D341Med (cell line): Measurements from ENCODE around the gene RAB8B.
"Not testable (repeated sequence)": the region's sequence is repeated elsewhere in the genome, so short reads cannot be mapped to it uniquely, and the experiment has no call there.

Experiments used
- DNase-seq: peaks from one replicate; pipeline ENCODE4 v3.0.0; 2012; ENCODE audit warnings: low spot score

RAB8B gene

DNA sequence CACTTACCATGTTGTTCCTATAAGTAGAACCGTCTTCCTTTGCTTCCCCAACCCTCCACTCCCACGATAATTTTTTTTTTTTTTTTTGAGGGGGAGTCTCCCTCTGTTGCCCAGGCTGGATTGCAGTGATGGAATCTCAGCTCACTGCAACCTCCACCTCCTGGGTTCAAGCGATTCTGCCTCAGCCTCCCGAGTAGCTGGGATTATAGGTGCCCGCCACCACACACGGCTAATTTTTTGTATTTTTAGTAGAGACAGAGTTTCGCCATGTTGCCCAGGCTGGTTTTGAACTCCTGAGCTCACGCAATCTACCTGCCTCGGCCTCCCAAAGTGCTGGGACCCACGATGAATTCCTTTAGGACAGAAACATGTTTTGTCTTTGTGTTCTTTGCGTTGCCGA, 19.4 kb downstream of the RAB8B start:
- not testable (repeated sequence) for DNase-seq

DNA sequence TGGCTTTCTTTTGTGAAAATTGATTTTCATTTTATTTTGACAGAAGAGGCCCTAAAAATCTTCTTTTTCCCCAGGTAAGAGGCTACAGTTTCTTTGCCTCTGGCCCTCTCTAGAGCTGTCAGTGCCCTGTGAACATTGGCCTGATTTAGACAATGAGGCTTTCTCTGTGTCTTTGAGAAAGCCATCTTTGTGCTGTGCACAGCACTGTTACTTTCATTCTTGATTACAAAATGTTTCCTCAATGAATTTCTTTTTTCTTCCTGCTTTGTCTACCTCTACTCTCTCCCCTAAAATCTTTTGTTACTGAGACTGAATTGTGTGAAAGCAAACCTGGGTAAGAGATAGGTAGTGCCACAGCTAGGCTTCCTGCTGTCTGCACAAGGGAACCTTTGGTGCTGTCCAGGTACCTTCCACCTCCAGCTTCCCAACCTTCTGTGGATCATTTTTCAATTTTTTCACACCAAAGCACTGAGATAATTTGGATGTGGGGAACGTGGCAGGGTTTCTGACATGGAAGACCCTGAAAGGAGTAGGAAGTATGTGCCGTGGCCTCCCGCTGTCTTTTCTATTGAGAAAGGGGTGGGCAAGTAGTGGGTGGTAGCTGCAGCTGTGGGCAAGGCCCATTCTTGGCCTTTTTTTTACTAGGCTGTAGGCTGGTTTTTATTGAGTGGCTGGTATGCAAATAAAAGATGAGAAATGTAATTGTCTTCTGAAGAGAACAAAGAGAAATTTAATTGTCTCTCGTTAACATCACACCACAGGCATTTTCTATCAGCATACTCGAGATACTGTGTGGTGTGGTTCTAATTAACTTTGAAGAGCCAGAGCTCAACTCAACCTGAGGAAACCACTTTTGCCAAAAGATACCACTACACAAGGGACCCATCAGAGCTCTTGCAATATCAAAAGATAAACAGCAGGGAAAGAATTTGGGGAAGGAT, 21.0 kb downstream of the RAB8B start:
- DNase-seq: no peak

DNA sequence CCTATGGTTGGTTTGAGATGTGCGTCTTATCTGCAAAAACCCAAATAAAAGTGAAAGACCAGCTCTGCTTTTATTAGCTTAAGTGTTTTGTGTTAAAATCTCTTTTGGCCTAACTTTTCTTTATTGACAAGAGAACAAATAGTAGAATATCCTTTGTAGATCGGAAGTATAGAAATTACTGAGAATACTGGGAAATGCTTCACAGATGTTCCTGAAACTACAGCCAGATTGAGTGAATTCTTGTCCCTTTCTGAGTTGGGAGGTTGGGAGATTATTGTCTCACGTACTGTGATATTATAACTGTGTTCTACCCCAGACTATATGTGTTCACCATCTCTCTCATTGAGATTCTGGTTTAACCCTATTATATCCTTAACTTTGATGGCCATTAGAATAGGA, 21.7 kb downstream of the RAB8B start:
- no peak for DNase-seq

DNA sequence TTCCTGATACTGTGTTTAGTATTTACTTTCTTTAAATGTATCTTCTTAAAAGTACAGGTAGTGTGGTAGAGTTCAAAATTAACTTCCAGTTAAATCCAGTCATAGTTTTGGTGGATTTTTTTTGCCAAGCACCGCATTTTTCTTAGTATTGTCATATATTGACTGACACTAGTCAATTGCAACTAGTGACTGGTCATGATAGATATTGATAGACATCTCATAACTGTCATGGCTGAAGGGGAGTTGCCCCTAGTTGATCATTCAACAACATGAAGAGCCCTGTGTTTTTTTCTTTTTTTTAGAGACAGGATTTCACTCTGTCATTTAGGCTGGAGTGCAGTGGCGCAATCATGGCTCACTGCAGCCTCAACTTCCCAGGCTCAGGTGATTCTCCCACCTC, 22.1 kb downstream of the RAB8B start:
- DNase-seq: no peak

DNA sequence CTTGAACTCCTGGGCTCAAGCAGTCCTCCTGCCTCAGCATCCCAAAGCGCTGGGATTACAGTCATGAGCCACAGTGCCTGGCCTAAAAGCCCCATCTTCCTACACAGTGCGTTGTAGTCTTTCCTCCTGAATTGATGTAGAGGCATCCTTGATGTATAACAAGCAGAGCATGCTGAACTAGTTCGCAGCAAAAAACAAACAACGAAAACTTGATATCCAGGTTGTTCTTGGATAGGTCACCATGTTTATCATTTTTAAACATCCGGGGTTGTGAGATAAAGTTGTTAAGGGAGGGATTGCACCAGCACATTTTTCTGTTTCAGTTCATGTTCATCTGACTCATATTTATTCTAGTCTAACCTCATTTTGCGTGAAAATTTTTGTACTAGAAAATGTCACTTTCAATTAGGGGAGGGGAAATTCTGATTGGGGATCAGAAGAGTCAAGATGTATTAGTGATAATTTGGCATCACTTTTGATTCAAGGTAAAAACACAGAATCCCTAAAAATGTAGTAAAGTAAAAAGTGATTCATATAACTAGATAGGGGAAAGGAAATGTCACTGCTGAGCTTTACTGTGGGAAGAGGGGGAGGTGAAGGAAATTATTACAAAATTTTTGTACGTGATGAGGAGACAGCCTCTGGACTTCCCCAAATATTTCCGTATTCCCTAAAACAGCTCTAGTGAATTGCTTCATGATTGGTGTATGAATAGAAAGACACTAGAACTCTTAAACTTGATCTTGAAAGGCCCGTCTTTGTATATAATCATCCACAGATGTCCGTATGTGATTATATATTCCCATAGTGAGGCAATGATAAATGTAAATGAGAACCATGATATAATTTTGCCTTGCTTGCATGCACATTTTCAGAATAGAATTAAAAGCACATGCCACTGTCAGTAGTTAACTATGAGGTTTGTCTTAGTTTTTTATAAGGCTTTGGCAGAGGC, 22.9 kb downstream of the RAB8B start:
- no peak for DNase-seq

DNA sequence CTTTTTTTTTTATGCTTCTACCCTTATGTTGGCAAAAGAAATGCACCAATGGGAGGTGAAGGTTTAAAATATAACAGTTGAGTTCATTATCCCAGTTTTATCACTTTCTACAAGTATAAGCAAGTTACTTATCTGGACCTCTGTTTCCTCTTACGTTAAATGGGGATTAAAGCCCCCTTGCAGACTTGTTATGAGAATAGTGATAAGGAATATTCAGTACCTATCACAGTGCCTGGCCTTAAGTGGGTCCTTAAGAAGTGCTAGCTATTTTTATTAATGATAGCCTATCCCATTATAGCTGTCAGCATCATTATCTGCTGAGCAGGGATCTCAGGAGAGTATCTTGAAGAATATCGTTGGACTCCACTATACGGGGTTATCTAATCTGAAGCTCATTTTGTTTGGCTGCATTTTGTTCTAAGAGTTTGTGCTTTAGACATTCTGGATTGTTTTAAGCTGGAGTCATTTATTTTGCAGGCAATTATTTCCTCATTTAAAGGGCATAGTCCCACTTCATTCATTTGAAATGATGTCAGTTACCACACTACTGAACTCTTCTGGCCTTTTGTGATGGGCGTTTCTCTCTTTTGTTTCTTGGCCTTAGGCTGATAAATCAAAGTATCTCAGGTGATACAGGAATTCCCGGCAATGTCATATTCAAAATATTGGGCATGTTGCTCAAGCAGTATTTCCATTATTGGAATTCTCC, 28.8 kb downstream of the RAB8B start:
- DNase-seq: no peak

DNA sequence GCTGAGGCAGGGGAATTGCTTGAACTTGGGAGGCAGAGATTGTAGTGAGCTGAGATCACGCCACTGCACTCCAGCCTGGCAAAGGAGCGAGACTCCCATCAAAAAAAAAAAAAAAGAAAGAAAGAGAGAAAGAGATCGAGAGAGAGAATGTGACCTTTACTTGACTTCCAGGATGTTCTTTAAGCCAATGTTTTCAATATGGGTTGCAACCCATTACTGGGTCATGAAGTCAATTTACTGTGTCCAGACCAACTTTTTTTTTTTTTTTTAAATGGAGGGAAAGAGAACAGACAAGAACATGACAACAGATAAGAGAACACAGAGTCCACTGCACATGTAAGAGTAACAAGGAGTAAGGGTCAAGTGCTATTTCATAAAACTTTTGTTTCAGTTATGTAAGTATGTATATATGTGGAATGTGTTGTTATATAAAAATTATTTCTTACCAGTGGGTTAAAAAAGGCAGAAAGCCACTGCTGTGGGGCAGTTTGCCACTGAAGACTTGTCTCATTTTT, 29.8 kb downstream of the RAB8B start:
- DNase-seq: no peak

DNA sequence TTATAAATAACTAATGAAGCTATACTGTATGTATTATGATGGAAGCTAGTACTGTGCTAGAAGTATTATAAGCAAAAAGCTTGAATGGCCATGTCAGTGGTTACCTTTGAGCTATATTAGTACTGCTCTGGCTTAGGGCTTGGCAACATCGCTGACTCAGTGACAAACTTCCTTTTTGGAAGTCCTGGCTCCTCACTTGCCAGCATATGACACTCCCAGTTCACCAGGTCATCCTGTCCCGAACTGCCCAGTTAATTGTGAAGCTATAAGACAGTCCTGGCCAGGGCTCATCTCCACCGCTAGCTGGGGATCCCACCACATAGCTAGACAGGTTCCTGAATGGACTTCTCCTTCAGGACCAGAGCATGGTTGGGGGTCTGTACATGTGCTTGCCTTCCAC, 31.9 kb downstream of the RAB8B start:
- no peak for DNase-seq

DNA sequence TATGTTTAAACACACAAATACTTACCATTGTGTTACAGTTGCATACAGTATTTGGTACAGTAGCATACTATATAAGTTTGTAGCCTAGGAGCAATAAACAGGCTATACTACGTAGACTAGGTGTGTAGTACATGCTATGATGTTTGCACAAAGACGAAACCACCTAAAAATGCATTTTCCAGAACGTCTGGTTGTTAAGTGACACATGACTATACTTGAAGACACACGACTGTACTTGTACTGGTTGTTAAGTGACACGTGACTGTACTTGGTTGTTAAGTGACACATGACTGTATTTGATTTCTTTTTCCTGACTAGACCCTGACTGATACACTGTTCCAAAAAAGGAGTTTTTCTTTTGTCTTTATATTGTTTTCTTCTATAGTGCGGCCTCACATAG, 34.1 kb downstream of the RAB8B start:
- DNase-seq: no peak

DNA sequence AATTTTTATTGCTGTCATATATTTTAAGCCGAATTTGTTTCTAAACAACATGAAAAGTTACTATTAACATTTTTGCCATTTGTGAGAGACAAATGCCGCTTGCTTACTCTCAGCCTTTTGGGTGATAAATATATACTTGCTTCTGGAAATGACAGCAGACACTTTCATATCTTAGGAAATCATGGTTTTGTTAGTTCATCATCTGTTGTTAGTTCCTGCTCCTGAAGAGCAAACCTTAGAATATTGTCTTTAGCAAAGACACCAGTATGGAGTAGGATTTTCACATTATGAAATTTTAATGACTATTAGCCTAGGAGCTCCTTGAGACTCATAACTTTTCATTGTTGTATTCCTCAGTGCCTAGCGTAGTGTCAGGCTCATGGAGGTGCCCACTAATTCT, 36.0 kb downstream of the RAB8B start:
- no peak for DNase-seq

DNA sequence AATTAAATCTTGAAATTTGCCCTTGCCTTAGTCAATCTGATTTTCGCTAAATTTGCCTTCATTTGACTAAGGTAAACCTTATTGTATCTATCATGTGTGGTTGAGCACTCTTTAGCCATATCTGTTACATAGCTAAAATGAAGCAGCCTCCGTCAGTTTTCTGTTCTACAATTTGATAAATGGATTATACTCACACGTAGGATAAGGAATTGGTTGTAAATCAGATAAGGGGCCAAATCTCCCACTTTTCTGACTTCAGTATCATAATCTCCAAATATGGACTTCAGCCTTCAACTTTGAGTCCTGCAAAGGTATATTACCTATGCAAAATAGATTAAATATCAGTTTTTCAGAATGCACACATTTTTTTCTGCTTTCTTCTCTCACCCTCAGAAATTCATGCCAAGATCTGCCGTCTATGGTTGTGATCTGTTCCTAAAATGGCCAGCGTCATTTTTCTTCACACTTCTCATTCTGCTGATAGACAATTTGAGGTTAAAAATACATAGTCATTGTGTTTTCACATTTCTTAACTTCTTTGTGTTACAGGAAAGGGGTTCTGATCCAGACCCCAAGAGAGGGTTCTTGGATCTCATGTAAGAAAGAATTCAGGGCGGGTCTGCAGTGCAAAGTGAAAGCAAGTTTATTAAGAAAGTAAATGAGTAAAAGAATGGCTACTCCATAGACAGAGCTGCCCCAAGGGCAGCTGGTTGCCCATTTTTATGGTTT, 36.9 kb downstream of the RAB8B start:
- no peak for DNase-seq

DNA sequence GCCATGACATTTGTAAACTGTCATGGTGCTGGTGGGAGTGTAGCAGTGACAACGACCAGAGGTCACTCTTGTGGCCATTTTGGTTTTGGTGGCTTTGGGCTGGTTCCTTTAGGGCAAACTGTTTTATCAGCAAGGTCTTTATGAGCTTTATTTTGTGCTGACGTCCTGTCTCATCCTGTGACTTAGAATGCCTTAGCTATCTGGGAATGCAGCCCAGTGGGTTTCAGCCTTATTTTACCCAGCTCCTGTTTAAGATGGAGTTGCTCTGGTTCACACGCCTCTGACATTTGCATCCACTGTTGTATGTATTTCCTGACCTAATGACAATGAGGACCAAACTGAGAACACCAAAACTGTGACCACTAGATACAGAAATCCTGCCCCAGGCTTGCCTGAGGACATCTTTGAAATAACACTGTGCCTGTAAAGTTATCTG, 37.6 kb downstream of the RAB8B start:
- DNase-seq: no peak

DNA sequence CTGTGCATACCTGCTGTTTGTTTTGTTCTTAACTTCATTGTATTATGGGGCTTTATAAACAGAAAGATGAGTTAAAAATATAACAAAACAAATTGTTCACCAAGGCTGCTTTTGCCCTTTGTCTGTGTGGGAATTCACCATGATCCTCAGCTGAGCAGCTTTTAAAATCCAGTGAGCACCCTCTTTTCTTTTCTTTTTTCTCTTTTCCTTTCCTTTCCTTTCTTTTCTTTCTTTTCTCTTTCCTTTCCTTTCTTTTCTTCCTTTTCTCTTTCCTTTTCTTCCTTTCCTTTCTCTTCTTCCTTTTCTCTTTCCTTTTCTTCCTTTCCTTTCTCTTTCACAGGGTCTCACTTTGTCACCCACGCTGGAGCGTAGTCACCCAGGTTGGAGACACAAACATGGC, 38.3 kb downstream of the RAB8B start:
- no peak for DNase-seq

DNA sequence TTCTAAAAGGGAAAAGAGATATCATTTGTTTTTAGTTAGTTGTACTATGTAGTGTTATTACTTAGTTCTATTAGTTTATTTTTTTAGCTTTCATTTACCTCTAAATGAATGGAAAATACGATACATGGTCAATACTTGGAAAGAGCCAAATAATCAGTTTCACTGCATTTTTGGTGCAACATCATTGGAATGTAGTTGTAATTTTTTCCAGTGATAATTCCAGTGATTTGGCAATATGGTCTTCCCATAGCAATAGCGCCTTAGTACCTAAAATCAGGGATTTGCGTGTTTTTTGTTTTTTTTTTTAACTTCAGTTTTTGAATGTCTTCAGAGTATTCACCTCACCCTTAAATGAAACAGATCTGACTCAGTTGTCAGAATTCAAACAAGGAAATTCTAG, 41.8 kb downstream of the RAB8B start:
- DNase-seq: no peak

DNA sequence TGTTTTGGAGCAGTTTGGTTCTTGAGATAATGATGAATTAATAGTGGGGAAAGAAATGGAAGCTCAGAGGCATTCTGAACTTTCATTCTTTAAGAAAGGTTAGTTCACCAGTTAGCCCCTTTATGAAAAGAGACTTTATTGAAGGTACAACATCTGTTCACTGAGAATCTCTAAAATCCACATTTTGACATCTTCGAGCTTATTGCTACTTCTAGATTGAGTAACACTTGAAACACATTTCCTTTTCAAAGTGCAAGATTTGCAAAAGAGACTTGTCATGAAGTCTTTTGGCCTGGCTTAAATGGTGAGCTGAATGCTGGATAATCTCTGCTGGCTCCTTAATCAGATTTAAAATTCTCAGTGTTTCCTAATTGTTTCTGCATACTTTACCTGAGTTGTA, 42.3 kb downstream of the RAB8B start:
- no peak for DNase-seq

DNA sequence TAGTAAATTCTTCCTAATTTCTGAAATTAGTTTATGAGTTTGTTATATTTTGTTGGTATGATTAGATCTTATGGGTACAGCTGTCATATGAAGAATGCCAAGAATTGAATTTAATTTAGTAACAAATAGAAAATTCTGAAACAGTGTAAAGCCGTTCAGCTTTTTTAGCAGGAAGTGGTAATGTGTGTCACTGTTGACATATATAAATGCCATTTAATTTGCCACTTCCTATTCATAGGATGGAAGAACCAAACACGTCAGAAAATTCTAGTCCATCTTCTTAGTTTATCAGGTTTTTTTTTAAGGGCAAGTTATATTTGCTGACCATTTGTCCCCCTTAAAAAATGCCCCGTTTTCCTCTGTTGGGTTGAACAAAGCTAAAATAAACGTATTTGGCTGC, 43.0 kb downstream of the RAB8B start:
- DNase-seq: no peak

DNA sequence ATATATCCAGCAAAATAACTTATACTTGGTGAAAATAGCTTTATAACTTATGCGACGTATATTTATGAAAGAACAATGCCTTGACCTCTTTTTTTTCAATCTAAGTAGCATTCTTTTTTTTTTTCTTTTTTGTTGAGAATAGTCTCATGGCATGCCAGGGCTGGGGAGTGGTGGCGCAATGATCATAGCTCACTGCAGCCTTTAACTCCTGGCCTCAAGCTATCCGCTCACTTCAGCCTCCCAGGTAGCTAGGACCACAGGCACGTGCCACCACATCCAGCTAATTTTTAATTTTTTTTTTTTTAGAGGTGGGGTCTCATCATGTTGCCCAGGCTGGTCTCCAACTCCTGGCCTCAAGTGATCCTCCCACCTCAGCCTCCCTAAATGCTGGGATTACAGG, 43.5 kb downstream of the RAB8B start:
- DNase-seq: no peak

DNA sequence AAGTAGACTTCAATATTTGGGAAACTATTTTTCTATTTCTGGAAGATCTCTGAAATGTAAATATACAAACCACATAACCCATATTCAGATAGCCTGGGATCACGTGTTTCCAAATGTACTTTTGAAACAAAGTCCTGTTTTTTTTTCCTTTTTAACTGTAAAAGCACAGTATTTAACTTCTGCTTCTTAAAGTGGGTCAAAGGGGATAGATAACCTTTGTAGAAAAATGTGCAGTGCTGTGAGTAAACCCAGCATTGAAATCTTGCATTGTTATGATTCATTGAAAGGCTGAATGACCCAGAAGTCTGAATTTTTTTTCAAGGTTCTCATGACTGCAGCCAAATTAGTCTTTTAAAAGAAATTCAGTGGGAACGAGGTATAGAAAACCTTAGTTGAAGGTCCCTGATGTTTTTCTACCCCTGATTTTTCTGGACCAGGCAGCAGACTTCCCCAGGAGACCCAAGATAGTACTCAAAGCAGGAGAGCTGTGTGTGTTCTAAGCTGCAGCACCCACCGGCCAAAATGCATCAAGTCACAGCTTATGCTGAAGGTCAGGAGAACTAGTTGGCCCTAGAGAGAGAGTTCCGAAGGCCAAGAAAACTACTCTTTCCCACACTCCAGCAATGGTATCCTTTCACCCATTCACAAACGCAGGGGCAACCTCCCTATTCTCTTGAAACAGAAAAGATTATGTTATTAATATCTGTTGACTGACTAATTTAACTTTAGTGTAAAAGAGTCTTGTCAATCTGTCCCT, 44.4 kb downstream of the RAB8B start:
- no peak for DNase-seq

DNA sequence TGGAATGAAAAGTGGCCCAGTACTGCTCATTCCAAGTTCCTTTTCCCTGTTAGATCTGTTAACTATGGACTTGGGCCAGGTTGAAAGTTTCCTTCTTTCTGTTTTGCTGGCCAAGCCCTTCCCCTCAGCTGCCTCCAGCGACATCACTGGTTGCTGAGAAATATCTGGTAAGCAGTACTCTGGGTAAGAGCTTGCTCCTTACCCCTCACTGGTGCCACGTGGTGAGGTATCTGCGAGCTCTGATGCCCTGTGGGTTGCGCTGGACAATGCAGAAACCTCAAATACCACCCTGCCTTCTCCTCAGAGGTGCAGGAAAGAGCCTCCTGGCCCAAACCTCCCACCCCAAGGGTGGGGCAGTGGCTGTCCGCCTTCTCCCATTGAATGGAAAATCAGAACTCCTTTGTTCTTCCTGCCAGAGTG, 45.1 kb downstream of the RAB8B start:
- DNase-seq: no peak

DNA sequence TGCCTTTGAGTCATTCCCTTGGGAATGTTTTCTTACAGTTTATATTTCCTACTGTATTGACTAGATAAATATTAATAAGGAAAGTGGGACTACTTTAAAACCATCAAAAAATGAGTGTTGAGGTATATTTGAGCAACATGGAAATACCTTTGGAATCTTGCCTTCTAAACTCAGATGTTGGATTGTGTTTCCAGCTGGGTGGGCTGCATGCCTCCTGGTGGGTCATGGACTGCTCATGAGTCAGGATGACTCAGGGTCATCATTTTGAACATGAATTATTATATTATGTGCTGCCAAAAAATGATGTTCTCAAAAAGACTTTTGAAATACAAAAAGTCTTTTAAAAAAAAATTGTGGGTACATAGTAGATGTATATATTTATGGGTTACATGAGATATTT, 46.9 kb downstream of the RAB8B start:
- no peak for DNase-seq

DNA sequence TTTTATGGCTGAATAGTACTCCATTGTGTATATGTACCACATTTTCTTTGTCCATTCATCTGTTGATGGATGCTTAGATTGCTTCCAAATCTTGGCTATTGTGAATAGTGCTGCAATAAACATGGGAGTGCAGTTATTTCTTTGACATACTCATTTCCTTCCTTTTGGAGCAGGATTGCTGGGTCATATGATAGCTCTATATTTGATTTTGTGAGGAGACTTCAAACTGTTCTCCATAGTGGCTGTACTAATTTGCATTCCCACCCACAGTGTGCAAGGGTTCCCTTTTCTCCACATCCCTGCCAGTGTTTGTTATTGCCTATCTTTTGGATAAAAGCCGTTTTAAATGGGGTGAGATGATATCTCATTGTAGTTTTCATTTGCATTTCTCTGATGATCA, 47.7 kb downstream of the RAB8B start:
- not testable (repeated sequence) for DNase-seq
